HG02943 (cell line): Measurements from ENCODE around the gene ANAPC16.
"Not testable (repeated sequence)": the region's sequence is repeated elsewhere in the genome, so short reads cannot be mapped to it uniquely, and the experiment has no call there.

ENCODE experiments used
- ATAC-seq: cut with Tn5 transposase; IDR thresholded peaks from one replicate; pipeline ENCODE4 v1.9.1; 2021; ENCODE audit warnings: mild to moderate bottlenecking, low read depth, moderate library complexity; ENCODE audit not compliant: unreplicated experiment

Gene ANAPC16

GRCh38 chr10:72211381-72211780 is 4.4 kb upstream of the ANAPC16 start:
- not testable (repeated sequence) for ATAC-seq

DNA sequence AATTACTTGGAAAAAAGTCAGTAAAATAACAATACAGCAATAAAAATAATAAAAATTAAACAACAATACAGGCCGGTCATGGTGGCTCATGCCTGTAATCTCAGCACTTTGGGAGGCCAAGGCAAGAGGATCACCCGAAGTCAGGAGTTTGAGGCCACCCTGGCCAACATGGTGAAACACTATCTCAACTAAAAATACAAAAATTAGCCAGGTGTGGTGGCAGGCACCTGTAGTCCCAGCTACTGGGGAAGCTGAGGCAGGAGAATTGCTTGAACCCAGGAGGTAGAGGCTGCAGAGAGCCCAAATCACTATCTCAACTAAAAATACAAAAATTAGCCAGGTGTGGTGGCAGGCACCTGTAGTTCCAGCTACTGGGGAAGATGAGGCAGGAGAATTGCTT is 4.0 kb upstream of the ANAPC16 start:
- ATAC-seq: not testable (repeated sequence)

GRCh38 chr10:72218325-72218724 is 2.5 kb downstream of the ANAPC16 start:
- no peak for ATAC-seq

DNA sequence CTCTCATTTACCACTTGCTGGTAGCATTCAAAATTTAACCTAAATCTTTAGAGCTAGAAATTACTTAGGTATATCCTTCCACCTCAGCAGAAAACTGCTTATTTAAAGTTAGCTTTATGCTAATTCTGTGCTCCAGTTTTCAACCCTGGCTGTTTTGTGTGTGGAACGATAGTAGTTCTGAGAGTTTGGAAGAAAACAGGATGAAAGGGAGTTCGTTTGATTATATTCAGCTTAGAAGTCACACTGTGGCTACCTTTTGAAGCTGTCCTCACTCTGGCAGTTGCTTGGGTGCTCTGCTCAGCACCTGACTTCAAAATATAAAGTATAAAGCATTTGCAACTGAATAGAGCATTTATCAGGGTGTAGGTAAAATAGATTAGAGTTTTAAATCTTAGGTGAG is 2.9 kb downstream of the ANAPC16 start:
- ATAC-seq: no peak

- no peak for ATAC-seq
These were observed 3.5 kb downstream of the ANAPC16 start for GRCh38 chr10:72219235-72219814.

DNA sequence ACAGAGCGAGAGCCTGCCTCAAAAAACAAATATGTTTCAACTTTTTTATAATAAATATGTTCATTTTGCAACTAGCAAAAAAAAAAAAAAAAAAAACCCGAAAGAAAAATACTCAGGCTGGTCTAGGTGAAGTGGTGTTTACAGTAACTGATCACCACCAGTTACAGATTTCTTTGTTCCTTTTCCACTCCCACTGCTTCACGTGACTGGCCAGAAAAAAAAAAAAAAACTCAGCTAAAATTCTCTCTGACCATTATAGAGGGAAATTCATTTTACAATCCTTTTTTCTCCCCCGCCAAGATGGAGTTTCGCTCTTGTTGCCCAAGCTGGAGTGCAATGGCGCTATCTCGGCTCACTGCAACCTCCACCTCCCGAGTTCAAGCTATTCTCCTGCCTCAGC is 4.8 kb downstream of the ANAPC16 start:
- no peak for ATAC-seq

DNA sequence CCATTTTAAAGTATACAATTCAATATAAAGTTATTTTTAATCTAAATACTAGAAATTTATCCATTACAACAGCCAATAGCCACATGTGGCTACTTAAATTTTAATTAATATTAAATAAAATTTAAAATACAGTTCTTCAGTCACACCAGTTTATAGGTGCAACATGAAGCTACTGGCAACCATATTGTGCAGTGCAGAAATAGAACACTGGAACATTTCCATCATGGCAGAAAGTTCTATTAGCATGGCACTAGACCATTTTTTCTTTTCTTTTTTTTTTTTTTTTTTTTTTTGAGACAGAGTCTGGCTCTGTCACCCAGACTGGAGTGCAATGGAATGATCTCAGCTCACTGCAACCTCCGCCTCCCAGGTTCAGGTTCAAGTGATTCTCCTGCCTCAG is 5.5 kb downstream of the ANAPC16 start:
- ATAC-seq: no peak

DNA sequence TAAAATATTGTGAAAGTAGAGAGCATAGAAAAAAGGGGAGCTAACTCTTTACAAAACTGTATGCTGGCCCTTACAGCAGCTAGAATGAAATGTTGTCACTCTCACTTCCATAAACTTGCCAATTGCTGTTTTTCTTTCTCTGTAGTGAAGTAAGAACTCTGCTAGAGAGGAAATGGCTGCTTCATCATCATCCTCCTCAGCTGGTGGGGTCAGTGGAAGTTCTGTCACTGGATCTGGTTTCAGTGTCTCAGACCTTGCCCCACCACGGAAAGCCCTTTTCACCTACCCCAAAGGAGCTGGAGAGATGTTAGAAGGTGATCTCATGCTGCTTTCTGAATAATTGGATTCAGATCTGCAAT is 7.9 kb downstream of the ANAPC16 start:
- no peak for ATAC-seq

DNA sequence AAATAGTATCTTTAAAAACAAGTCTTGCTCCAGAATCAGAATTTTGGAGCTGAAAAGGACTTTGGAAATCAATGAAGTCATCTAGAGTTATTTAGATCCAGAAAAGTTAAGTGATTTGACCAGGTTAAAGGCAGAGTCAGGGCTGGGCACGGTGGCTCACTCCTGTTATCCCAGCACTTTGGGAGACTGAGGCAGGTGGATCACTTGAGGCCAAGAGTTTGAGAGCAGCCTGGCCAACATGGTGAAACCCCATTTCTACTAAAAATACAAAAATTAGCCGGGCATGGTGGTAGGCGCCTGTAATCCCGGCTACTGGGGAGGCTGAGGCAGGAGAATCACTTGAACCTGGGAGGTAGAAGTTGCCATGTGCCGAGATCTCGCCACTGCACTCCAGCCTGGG is 8.4 kb downstream of the ANAPC16 start:
- not testable (repeated sequence) for ATAC-seq

DNA sequence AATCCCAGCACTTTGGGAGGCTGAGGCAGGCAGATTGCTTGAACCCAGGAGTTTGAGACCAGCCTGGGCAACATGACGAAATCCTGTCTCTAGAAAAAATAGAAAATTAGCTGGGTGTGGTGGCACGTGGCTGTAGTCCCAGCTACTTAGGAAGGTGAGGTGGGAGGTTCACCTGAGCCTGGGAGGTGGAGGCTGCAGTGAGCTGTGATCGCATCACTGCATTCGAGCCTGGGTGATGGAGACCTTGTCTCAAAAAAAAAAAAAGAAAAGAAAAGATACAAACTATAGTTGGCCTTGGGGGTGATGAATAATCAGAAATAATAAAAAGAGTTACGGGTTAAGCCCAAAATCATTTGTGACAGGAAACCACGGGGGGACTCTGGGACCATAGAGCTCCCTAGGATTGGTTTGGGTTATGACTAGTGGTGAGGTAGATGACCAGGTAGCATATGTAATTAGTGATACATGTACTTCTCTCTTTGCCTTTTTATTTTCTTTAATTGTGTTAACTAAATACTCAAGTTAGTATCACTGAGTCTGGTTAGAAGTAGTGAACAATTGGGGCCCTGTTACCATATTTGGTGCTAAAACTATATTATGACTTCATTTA is 10.7 kb downstream of the ANAPC16 start:
- no peak for ATAC-seq

GRCh38 chr10:72227826-72228225 is 12.0 kb downstream of the ANAPC16 start:
- ATAC-seq: no peak

- ATAC-seq: no peak
These were observed 12.5 kb downstream of the ANAPC16 start for GRCh38 chr10:72228318-72228751.

DNA sequence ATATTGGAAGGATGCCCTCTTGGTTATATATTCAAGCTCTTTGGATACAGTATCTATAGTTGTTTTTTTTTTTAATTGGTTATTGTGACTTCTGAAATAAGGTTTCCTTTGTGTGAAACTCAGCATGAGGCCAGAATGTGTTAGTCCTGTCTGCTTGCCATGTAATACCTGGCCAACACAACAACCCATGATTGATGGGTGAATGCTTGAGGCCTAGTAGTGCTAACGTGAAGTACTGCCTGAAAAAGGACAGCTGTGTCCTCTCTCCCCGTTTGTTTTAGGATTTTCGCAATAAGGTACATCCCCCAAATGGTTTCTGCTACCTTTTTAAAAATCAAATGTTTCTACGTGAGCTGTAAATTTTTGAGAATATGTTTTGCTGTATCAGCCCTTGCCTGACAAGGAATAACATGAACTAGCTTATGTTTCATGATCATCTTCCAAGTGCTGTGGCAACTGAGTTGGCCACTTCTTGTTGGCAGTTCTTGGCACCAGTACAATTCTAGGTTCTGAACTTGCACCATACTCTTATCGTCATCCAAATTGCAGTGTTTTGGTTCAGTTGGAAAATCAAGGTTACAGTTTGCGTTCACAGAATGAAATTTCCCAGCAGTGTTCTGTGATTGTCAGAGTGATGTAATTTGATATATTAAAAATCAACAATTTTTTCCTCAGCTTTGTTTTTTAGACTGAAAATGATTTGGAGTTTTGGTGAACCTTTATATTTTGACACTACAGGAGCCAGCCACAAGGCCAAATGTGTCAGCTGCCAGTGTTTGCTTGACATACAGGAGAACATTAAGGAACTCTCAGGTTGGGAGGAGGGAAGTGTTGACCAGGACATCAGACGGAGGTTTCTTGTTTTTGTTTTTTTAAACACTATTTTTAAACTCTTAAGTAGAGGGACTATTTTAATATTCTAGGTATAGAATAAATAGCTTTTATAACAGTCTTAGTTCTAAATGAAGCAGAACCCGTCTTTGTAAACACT is 13.7 kb downstream of the ANAPC16 start:
- no peak for ATAC-seq

DNA sequence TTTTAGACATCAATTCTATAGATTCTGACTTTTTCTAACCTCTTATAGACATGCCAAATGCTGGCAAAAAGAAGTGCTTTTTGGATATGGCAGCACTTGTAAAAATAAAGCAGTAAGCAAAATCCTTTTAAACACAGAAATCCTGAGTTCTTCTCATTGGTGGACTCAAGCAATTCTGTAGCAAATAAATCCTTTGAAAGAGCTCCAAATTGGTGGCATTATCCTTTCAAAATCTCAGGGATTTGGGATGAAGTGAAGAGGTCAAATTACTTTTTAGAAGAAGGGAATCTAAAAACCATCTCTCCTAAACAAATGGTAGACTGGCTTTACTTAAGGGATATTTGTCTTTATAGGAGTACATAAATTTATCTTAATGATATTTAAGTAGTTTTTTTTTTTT is 17.8 kb downstream of the ANAPC16 start:
- no peak for ATAC-seq

- no peak for ATAC-seq
These were observed 18.8 kb downstream of the ANAPC16 start for GRCh38 chr10:72234560-72235095.

DNA sequence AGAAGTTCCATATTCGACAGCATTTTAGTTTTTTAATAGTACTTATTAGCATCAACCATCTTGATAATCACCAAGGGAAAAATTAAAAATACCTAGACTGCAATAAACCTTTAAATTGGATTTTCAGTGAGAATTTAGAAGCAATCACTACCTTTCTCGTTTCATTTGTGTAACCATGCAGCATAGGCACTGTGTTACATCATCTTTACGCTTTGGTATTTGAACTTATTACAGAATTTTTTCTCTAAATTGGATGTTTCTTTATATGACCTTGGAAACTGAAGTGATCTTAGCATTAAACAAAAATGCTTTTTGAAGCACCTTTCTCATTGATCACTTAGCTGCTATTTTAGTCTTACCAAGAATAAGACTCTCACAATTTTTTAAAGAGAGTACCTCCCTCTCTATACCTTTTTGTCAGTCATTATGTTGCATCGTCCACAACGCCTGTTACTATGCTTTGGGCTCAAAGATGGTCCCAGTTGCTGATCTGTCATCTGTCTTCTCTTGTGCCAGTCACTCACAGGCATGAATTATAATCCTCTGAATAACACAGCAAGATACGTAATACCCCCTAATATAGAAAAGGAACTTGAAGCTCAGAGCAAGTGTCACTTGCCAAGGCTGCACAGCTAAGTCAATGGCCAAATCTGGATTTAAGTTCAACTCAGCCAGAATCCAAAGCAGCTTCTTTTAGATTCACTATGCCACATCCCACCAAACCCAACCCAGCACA is 19.9 kb downstream of the ANAPC16 start:
- ATAC-seq: no peak

- ATAC-seq: no peak
These were observed 22.8 kb downstream of the ANAPC16 start for GRCh38 chr10:72238392-72239175.

DNA sequence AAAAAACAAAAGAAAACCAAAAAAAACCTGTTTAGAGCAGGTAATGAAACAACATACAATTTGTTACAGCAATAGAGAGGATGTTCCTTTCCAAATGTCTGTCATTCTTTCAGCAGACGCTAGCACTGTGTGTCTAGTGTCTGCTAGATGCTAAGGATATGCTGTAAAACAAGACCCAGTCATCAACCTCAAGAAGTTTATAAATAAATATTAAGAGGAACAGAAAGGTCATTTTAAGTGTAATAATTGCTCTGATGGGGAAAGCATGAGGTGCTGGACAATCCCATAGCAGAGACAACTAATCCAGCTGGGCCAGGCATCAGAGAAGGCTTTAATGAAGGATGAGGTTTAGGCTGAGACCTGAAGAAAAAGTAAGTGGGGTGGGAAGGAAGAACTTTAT is 23.6 kb downstream of the ANAPC16 start:
- no peak for ATAC-seq

- ATAC-seq: no peak
These were observed 24.6 kb downstream of the ANAPC16 start for GRCh38 chr10:72240371-72240770.
